Gastroesophageal sphincter (tissue), 3 donors: ENCODE measurements around the gene CD38.

Experiments used
- CTCF ChIP-seq, 4 experiments: fragments of 200-600 bp in 2 of 4; fragments of 450-650 bp in 2 of 4; sonication (generic) in 1 of 4; IDR thresholded peaks; one replicate each; pipeline ENCODE4 v1.5.1; 2017 to 2019; ENCODE audit warnings: antibody characterized with exemption in 4 of 4, mild to moderate bottlenecking in 2 of 4, moderate library complexity in 2 of 4
- EP300 ChIP-seq: sonication (generic); formaldehyde crosslinking; IDR thresholded peaks from one replicate; pipeline ENCODE4 v1.6.1; 2017; ENCODE audit warnings: antibody characterized with exemption, mild to moderate bottlenecking
- POLR2A ChIP-seq, 2 donors: fragments of 450-650 bp; IDR thresholded peaks; one replicate each; pipeline ENCODE4 v1.6.1; 2017; ENCODE audit warnings: antibody characterized with exemption in 2 of 2, mild to moderate bottlenecking in 2 of 2, moderate library complexity in 1 of 2

GRCh38 chr4:15894393-15894792 is 116.3 kb downstream of the CD38 start:
- TF ChIP-seq CTCF (IDR thresholded peaks at IDR 0.05) (no peak), EP300 (no peak), POLR2A (IDR thresholded peaks at IDR 0.05) (no peak)
